Liver (tissue), 3 donors: ENCODE results near the gene YTHDF1.

ENCODE experiments used
- ATF3 ChIP-seq: IDR thresholded peaks from 2 replicates; pipeline ENCODE4 v1.6.1; 2016; ENCODE audit warnings: antibody characterized with exemption
- JUND ChIP-seq, 2 donors: IDR thresholded peaks; 2 replicates each; pipeline ENCODE4 v1.6.1; 2016; ENCODE audit warnings: antibody characterized with exemption in 2 of 2
- NR2F2 ChIP-seq: IDR thresholded peaks from 2 replicates; pipeline ENCODE4 v1.6.1; 2016; ENCODE audit warnings: antibody characterized with exemption
- SP1 ChIP-seq: IDR thresholded peaks from 2 replicates; pipeline ENCODE4 v1.6.1; 2018; ENCODE audit warnings: antibody characterized with exemption, mild to moderate bottlenecking
- TF ChIP-seq, protein P1 (sequence below): IDR thresholded peaks from 2 replicates; pipeline ENCODE4 v1.6.1; 2016; ENCODE audit warnings: antibody characterized with exemption
- TF ChIP-seq, protein P2 (sequence below): fragments of 150-350 bp; IDR thresholded peaks from 2 replicates; pipeline ENCODE4 v1.5.1; 2017; ENCODE audit warnings: improper control_type of control experiment, low read depth, low read length; ENCODE audit not compliant: missing input control
- donor health status: healthy.
- donor health status: healthy.

GRCh38 chr20:63261795-63262528 lies 46.0 kb upstream of the YTHDF1 start:
- TF ChIP-seq ATF3 (no peak), JUND (IDR thresholded peaks at IDR 0.05) (no peak), SP1 (no peak), NR2F2 (no peak)
- TF ChIP-seq, protein P1, sequence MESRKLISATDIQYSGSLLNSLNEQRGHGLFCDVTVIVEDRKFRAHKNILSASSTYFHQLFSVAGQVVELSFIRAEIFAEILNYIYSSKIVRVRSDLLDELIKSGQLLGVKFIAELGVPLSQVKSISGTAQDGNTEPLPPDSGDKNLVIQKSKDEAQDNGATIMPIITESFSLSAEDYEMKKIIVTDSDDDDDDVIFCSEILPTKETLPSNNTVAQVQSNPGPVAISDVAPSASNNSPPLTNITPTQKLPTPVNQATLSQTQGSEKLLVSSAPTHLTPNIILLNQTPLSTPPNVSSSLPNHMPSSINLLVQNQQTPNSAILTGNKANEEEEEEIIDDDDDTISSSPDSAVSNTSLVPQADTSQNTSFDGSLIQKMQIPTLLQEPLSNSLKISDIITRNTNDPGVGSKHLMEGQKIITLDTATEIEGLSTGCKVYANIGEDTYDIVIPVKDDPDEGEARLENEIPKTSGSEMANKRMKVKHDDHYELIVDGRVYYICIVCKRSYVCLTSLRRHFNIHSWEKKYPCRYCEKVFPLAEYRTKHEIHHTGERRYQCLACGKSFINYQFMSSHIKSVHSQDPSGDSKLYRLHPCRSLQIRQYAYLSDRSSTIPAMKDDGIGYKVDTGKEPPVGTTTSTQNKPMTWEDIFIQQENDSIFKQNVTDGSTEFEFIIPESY, result no peak
- TF ChIP-seq, protein P2, sequence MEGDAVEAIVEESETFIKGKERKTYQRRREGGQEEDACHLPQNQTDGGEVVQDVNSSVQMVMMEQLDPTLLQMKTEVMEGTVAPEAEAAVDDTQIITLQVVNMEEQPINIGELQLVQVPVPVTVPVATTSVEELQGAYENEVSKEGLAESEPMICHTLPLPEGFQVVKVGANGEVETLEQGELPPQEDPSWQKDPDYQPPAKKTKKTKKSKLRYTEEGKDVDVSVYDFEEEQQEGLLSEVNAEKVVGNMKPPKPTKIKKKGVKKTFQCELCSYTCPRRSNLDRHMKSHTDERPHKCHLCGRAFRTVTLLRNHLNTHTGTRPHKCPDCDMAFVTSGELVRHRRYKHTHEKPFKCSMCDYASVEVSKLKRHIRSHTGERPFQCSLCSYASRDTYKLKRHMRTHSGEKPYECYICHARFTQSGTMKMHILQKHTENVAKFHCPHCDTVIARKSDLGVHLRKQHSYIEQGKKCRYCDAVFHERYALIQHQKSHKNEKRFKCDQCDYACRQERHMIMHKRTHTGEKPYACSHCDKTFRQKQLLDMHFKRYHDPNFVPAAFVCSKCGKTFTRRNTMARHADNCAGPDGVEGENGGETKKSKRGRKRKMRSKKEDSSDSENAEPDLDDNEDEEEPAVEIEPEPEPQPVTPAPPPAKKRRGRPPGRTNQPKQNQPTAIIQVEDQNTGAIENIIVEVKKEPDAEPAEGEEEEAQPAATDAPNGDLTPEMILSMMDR, result no peak
